Spleen (tissue), 11 donors: ENCODE measurements around the gene TNFSF15. TPM values are rescaled to one million over a fixed set of nuclear protein-coding genes. Genes with fewer than 3 reads are reported as not detected.

ENCODE experiments used
- DNase-seq: peaks from one replicate; pipeline ENCODE4 v3.0.0-alpha.2; 2020
- H3K27ac ChIP-seq, 8 donors: fragments of 200-600 bp; sonication (generic) in 7 of 8; 1 replicate in 4 of 8; 2 replicates in 4 of 8; pipeline versions ENCODE4 v1.5.0 to v1.8.0; 2016 to 2021; ENCODE audit warnings: inconsistent platforms in 4 of 8, mild to moderate bottlenecking in 4 of 8, moderate library complexity in 1 of 8
- H3K27me3 ChIP-seq, 7 donors: fragments of 200-600 bp; sonication (generic) in 6 of 7; replicated peaks in 1 of 7; 1 replicate in 4 of 7; 2 replicates in 3 of 7; pipeline versions ENCODE4 v1.5.0 to v1.8.0; 2016 to 2021; ENCODE audit warnings: inconsistent platforms in 3 of 7, mild to moderate bottlenecking in 1 of 7
- H3K36me3 ChIP-seq, 6 donors: fragments of 200-600 bp; sonication (generic) in 5 of 6; 1 replicate in 4 of 6; 2 replicates in 2 of 6; pipeline versions ENCODE4 v1.5.0 to v1.8.0; 2016 to 2021; ENCODE audit warnings: inconsistent platforms in 2 of 6
- H3K4me1 ChIP-seq, 6 donors: fragments of 200-600 bp; sonication (generic) in 5 of 6; 1 replicate in 3 of 6; 2 replicates in 3 of 6; pipeline versions ENCODE4 v1.5.0 to v1.8.0; 2016 to 2021; ENCODE audit warnings: inconsistent platforms in 3 of 6
- H3K4me3 ChIP-seq, 8 donors: fragments of 200-600 bp; sonication (generic) in 7 of 8; 1 replicate in 4 of 8; 2 replicates in 4 of 8; pipeline versions ENCODE4 v1.5.0 to v1.8.0; 2016 to 2021; ENCODE audit warnings: inconsistent platforms in 4 of 8, mild to moderate bottlenecking in 4 of 8, moderate library complexity in 2 of 8
- H3K9me3 ChIP-seq, 8 donors: fragments of 200-600 bp; sonication (generic) in 7 of 8; 1 replicate in 4 of 8; 2 replicates in 4 of 8; pipeline versions ENCODE4 v1.5.0 to v1.8.0; 2016 to 2021; ENCODE audit warnings: inconsistent platforms in 4 of 8
- POLR2A ChIP-seq, 3 donors: fragments of 450-650 bp; IDR thresholded peaks; one replicate each; pipeline ENCODE4 v1.5.1; 2017; ENCODE audit warnings: antibody characterized with exemption in 3 of 3, mild to moderate bottlenecking in 1 of 3
- POLR2AphosphoS5 ChIP-seq, 3 donors: sonication (generic); formaldehyde crosslinking; IDR thresholded peaks; one replicate each; pipeline ENCODE4 v1.5.1; 2017; ENCODE audit warnings: antibody characterized with exemption in 3 of 3
- WGBS, 5 donors: extraction: QIAGEN DNeasy Blood & Tissue Kit in 3 of 5; methylation state at CpG; one replicate each; pipeline versions ENCODE4 v1.1.5 to v1.1.7; 2013 to 2018; 5-methylcytosine and 5-hydroxymethylcytosine counted together
- intact Hi-C: fragments of 100-400 bp; cut with DNase I; formaldehyde crosslinking; loops from one replicate; pipeline ENCODE4 v1.15.0; 2023; ENCODE audit warnings: low total_unique reads
- polyA plus RNA-seq, 3 donors: library from polyadenylated mRNA; stranded (reverse); fragments of 200-250 nt; gene quantifications; one replicate each; pipeline ENCODE4 v1.2.1, GENCODE V29; 2013
- total RNA-seq, 7 donors: library from RNA; depleted of rRNA in 3 of 7; stranded (reverse); fragments of >200 nt in 3 of 7; fragmentation: NEBNext Ultra II Directional in 4 of 7; extraction: Animal tissue kit (Norgen Biotek cat#: 25700) in 4 of 7; gene quantifications; one replicate each; pipeline versions ENCODE4 v1.1.0 to v1.2.1, GENCODE V29; 2016 to 2021
- TF ChIP-seq, protein P1 (sequence below), 11 experiments: fragments of 200-600 bp in 7 of 11; fragments of 450-650 bp in 4 of 11; sonication (generic) in 4 of 11; IDR thresholded peaks in 8 of 11; conservative IDR thresholded peaks in 3 of 11; 1 replicate in 7 of 11; 2 replicates in 4 of 11; pipeline versions ENCODE4 v1.4.0 to v1.8.0; 2016 to 2021; ENCODE audit warnings: antibody characterized with exemption in 11 of 11, inconsistent platforms in 4 of 11, mild to moderate bottlenecking in 1 of 11
- donor health status: healthy with polysubstance abuse.
- donor health status: DM: no; HTN: no; CAD: no; lungs with moderate emphysema.
- donor health status: DM: no; HTN: no; CAD: no.
- donor health status: Bipolar disorder and iron deficiency.
- donor health status: healthy.
- donor health status: DM: no; HTN: no; CAD: no.
- donor health status: DM: yes; HTN: yes; CAD: no.

Gene TNFSF15
- total and polyA plus RNA-seq, 10 donors = 0.22 to 1.8 (median 0.60) TPM

DNA sequence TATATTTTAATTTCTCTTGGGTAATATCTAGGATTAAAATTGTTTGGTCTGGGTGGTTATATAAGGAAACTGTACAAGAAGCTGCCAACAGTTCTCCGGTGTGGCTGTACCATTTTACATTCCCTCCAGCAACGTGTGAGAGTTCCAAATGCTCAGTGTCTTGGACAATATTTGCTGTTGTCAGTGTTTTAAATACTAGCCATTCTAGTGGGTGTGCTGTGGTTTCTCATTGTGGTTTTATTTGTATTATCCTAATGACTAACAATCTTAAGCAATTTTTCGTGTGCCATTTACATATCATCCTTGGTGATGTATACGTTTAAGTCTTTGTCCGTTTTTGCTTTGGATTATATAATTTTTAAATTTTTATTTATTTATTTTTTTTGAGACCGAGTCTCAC is 34.0 kb downstream of the TNFSF15 start:
- TF ChIP-seq POLR2AphosphoS5 (IDR thresholded peaks at IDR 0.05) (no peak), POLR2A (IDR thresholded peaks at IDR 0.05) (no peak)
- TF ChIP-seq, protein P1, sequence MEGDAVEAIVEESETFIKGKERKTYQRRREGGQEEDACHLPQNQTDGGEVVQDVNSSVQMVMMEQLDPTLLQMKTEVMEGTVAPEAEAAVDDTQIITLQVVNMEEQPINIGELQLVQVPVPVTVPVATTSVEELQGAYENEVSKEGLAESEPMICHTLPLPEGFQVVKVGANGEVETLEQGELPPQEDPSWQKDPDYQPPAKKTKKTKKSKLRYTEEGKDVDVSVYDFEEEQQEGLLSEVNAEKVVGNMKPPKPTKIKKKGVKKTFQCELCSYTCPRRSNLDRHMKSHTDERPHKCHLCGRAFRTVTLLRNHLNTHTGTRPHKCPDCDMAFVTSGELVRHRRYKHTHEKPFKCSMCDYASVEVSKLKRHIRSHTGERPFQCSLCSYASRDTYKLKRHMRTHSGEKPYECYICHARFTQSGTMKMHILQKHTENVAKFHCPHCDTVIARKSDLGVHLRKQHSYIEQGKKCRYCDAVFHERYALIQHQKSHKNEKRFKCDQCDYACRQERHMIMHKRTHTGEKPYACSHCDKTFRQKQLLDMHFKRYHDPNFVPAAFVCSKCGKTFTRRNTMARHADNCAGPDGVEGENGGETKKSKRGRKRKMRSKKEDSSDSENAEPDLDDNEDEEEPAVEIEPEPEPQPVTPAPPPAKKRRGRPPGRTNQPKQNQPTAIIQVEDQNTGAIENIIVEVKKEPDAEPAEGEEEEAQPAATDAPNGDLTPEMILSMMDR (IDR thresholded peaks at IDR 0.05 in 8 of 11, conservative IDR thresholded peaks at IDR 0.05 in 3 of 11) = no peak
- no peaks in the 10 kb centered on the region for H3K36me3 ChIP-seq
- DNase-seq = no peak
- peaks cover 0 to 23% (median 0%) of the 10 kb centered on the region in 6 donors for H3K4me1 ChIP-seq
- no peak overlapping the region for H3K4me3 ChIP-seq
- intact Hi-C loops = no loop called here
- no peaks in the 10 kb centered on the region for H3K9me3 ChIP-seq
- H3K27ac ChIP-seq = no peak overlapping the region
- H3K27me3 ChIP-seq = no peaks in the 10 kb centered on the region
- WGBS, 5 donors = 84 to 94% (median 89%) methylated on average over 6 of the region's 6 CpGs

DNA sequence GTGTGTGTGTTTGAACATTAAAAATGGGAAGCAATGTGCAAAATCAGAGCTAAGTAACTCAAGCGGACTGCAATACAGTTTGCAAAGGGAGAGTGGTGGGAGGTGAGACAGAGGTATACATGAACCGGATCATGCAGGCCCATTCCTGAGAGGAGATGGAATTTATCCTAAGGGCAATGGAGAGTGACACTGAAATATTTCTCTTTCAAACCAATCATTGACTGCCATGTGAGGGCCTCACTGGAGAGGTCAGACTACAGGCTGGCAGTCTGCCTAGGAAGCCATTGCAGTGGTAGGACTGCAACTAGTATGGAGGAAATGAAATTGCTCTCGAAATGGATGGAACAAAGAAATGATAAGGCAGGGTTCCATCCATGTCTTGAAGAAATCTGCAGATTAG is 34.8 kb downstream of the TNFSF15 start:
- Histone ChIP-seq H3K4me3 (no peak overlapping the region), H3K4me1 (peaks cover 0 to 16% (median 0%) of the 10 kb centered on the region in 6 donors), H3K27ac (no peak overlapping the region), H3K27me3 (no peaks in the 10 kb centered on the region), H3K9me3 (no peaks in the 10 kb centered on the region), H3K36me3 (no peaks in the 10 kb centered on the region)
- DNase-seq = no peak
- WGBS, 5 donors = 82 to 88% (median 86%) methylated on average over 3 of the region's 3 CpGs
- intact Hi-C loops = no loop called here
- TF ChIP-seq, protein P1 (IDR thresholded peaks at IDR 0.05 in 8 of 11, conservative IDR thresholded peaks at IDR 0.05 in 3 of 11) = no peak
- no peak for TF ChIP-seq POLR2A (IDR thresholded peaks at IDR 0.05)

DNA sequence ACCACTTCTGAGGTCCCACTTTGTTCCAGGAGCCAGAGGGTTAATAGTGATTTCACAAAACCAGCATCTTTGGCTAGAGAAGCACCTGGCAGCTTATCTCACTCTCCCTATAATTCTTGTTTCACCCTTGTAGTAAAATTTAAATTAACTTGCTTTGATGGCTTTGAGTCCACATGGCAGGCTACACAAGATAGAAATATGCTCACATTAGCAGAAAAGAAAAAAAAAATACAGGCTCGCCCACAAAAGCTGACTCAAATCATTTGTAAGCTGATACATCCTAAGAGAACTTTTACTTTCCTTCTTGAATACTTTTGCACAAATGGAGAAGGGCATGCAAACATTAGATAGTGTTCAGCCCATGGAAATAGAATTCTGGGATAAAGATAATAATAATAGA is 36.2 kb downstream of the TNFSF15 start:
- Histone ChIP-seq H3K36me3 (no peaks in the 10 kb centered on the region), H3K27ac (no peak overlapping the region), H3K27me3 (no peaks in the 10 kb centered on the region), H3K9me3 (no peaks in the 10 kb centered on the region), H3K4me1 (peaks cover 0 to 5% (median 0%) of the 10 kb centered on the region in 6 donors), H3K4me3 (no peak overlapping the region)
- TF ChIP-seq, protein P1 (IDR thresholded peaks at IDR 0.05 in 8 of 11, conservative IDR thresholded peaks at IDR 0.05 in 3 of 11) = no peak
- TF ChIP-seq POLR2A (IDR thresholded peaks at IDR 0.05) = no peak
- intact Hi-C loops = no loop called here
- DNase-seq = no peak
- 47 to 64% (median 56%) methylated on average over 1 of the region's 1 CpG for WGBS, 5 donors

DNA sequence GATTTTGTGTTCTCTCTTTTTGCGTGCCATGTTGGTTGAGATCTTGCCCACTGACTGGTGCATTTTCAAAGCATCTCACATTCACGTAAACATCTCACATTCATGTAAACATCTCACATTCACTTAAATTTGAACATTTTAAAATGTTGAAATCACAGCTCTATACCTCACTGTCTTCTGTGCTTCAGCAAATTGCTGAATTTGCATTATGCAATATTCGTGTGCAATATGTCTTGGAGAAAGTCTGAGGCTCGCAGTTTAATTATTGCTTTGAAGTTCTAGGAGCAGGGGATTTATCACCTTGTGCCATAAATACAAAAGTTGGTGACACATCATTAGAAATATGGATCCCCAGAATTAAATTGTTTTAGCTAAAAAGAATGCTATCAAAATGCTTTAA is 42.6 kb downstream of the TNFSF15 start:
- intact Hi-C loops = no loop called here
- 78 to 95% (median 90%) methylated on average over 4 of the region's 4 CpGs for WGBS, 5 donors

More for the DNA sequence above, 42.6 kb downstream of the TNFSF15 start:
- no peak overlapping the region for H3K27ac ChIP-seq
- no peaks in the 10 kb centered on the region for H3K36me3 ChIP-seq
- no peak overlapping the region for H3K4me3 ChIP-seq
- H3K27me3 ChIP-seq = no peaks in the 10 kb centered on the region
- H3K9me3 ChIP-seq = peaks cover 0 to 8% (median 0%) of the 10 kb centered on the region in 8 donors
- H3K4me1 ChIP-seq = no peaks in the 10 kb centered on the region
- TF ChIP-seq, protein P1 (IDR thresholded peaks at IDR 0.05 in 8 of 11, conservative IDR thresholded peaks at IDR 0.05 in 3 of 11) = no peak
- no peak for TF ChIP-seq POLR2A (IDR thresholded peaks at IDR 0.05)
- no peak for TF ChIP-seq POLR2AphosphoS5 (IDR thresholded peaks at IDR 0.05)
- DNase-seq = no peak
